Nephron progenitor cell (in vitro differentiated cells): Measurements from ENCODE around the gene MAP3K5.

Experiments
- DNase-seq: peaks from one replicate; pipeline ENCODE4 v3.0.0; 2021
- H3K27ac Mint-ChIP-seq: 2 replicates; pipeline ENCODE4 v1.8.0; 2021; ENCODE audit warnings: mild to moderate bottlenecking, moderate library complexity, mixed read lengths
- H3K27me3 Mint-ChIP-seq: 2 replicates; pipeline ENCODE4 v1.8.0; 2021; ENCODE audit warnings: mild to moderate bottlenecking, low read depth, mixed read lengths; ENCODE audit not compliant: poor library complexity
- H3K36me3 Mint-ChIP-seq: 2 replicates; pipeline ENCODE4 v1.8.0; 2021; ENCODE audit warnings: low read depth, mixed read lengths
- H3K4me1 Mint-ChIP-seq: 2 replicates; pipeline ENCODE4 v1.8.0; 2021; ENCODE audit warnings: mixed read lengths
- H3K4me3 Mint-ChIP-seq: 2 replicates; pipeline ENCODE4 v1.8.0; 2021; ENCODE audit warnings: mild to moderate bottlenecking, moderate library complexity, mixed read lengths
- H3K9me3 Mint-ChIP-seq: 2 replicates; pipeline ENCODE4 v1.8.0; 2021; ENCODE audit warnings: mild to moderate bottlenecking, moderate library complexity, mixed read lengths
- CTCF ChIP-seq: fragments of 200-600 bp; sonication (generic); IDR thresholded peaks from 2 replicates; pipeline ENCODE4 v1.5.0; 2021; ENCODE audit warnings: antibody characterized with exemption

The MAP3K5 gene

GRCh38 chr6:136738692-136739057, 53.6 kb downstream of the MAP3K5 start:
- no peak for TF ChIP-seq CTCF
- Mint-ChIP-seq H3K4me3 (no peak overlapping the region), H3K36me3 (no peaks in the 10 kb centered on the region), H3K9me3 (peaks cover 12% of the 10 kb centered on the region), H3K27ac (no peak overlapping the region), H3K4me1 (peaks cover 36% of the 10 kb centered on the region), H3K27me3 (peaks cover 1% of the 10 kb centered on the region)
- DNase-seq = no peak

- Mint-ChIP-seq H3K36me3 (no peaks in the 10 kb centered on the region), H3K27me3 (peaks cover 3% of the 10 kb centered on the region), H3K4me3 (no peak overlapping the region), H3K27ac (peak overlapping the region; percentile 24), H3K4me1 (peaks cover 36% of the 10 kb centered on the region), H3K9me3 (peaks cover 10% of the 10 kb centered on the region)
- no peak for TF ChIP-seq CTCF
- no peak for DNase-seq
Measured at GRCh38 chr6:136737871-136738691, 54.2 kb downstream of the MAP3K5 start.

- peaks cover 3% of the 10 kb centered on the region for H3K27me3 Mint-ChIP-seq
- H3K9me3 Mint-ChIP-seq = peaks cover 3% of the 10 kb centered on the region
Measured at GRCh38 chr6:136737374-136737844, 54.9 kb downstream of the MAP3K5 start.

GRCh38 chr6:136736281-136736960, 55.9 kb downstream of the MAP3K5 start:
- no peak overlapping the region for H3K4me3 Mint-ChIP-seq

More at GRCh38 chr6:136737374-136737844, 54.9 kb downstream of the MAP3K5 start:
- peaks cover 36% of the 10 kb centered on the region for H3K4me1 Mint-ChIP-seq
- no peak for TF ChIP-seq CTCF
- peak overlapping the region; percentile 24 for H3K27ac Mint-ChIP-seq
- H3K4me3 Mint-ChIP-seq = no peak overlapping the region
- no peak for DNase-seq
- H3K36me3 Mint-ChIP-seq = no peaks in the 10 kb centered on the region

GRCh38 chr6:136734977-136735376, 57.3 kb downstream of the MAP3K5 start:
- no peaks in the 10 kb centered on the region for H3K9me3 Mint-ChIP-seq
- H3K27me3 Mint-ChIP-seq = peaks cover 3% of the 10 kb centered on the region
- H3K27ac Mint-ChIP-seq = no peak overlapping the region
- H3K36me3 Mint-ChIP-seq = no peaks in the 10 kb centered on the region
- H3K4me1 Mint-ChIP-seq = peaks cover 31% of the 10 kb centered on the region
- no peak for TF ChIP-seq CTCF
- DNase-seq = no peak
- no peak overlapping the region for H3K4me3 Mint-ChIP-seq

More at GRCh38 chr6:136736281-136736960, 55.9 kb downstream of the MAP3K5 start:
- Mint-ChIP-seq H3K27ac (no peak overlapping the region), H3K4me1 (peaks cover 41% of the 10 kb centered on the region), H3K9me3 (no peaks in the 10 kb centered on the region), H3K27me3 (peaks cover 3% of the 10 kb centered on the region), H3K36me3 (no peaks in the 10 kb centered on the region)
- DNase-seq = no peak
- no peak for TF ChIP-seq CTCF
